SK-N-MC (cell line): ENCODE measurements around the gene DST.

ENCODE experiments used
- DNase-seq: peaks from one replicate; pipeline ENCODE4 v3.0.0-alpha.2; 2011; ENCODE audit warnings: low read depth, low spot score
- H3K27ac ChIP-seq: fragments of 200-600 bp; sonication (generic); 2 replicates; pipeline ENCODE4 v1.5.1; 2016; ENCODE audit warnings: mixed run types
- H3K36me3 ChIP-seq: fragments of 200-600 bp; sonication (generic); 2 replicates; pipeline ENCODE4 v1.6.1; 2017; ENCODE audit warnings: antibody characterized with exemption, low read length, mixed read lengths; ENCODE audit not compliant: insufficient read depth
- H3K4me3 ChIP-seq: fragments of 200-600 bp; sonication (generic); 2 replicates; pipeline ENCODE4 v1.5.1; 2016
- H3K9ac ChIP-seq: fragments of 200-600 bp; sonication (generic); 2 replicates; pipeline ENCODE4 v1.8.0; 2017; ENCODE audit warnings: mixed run types, mixed read lengths; ENCODE audit not compliant: insufficient read length
- H3K9me3 ChIP-seq: fragments of 200-600 bp; sonication (generic); 2 replicates; pipeline ENCODE4 v1.6.1; 2017; ENCODE audit warnings: low read depth, mild to moderate bottlenecking, antibody characterized with exemption, low read length, moderate library complexity, mixed read lengths
- EZH2 ChIP-seq: fragments of 200-600 bp; sonication (generic); IDR thresholded peaks from one replicate; pipeline ENCODE4 v1.6.1; 2017; ENCODE audit warnings: antibody characterized with exemption
- FOXP2 ChIP-seq: optimal IDR thresholded peaks from 2 replicates; pipeline ENCODE3; 2011; ENCODE audit warnings: mild to moderate bottlenecking, moderate library complexity; ENCODE audit not compliant: insufficient read depth; ENCODE audit errors: extremely low read length, control extremely low read depth
- POLR2AphosphoS5 ChIP-seq: IDR thresholded peaks from 2 replicates; pipeline ENCODE4 v1.6.1; 2012; ENCODE audit warnings: mild to moderate bottlenecking, low read depth, low read length, borderline replicate concordance

The DST gene

GRCh38 chr6:56424064-56424463 is 218.6 kb downstream of the DST start:
- no peak overlapping the region for H3K4me3 ChIP-seq
- no peak for DNase-seq
- no peak overlapping the region for H3K27ac ChIP-seq
- H3K36me3 ChIP-seq, result no peaks in the 10 kb centered on the region
- no peaks in the 10 kb centered on the region for H3K9me3 ChIP-seq
- TF ChIP-seq EZH2 (no peak), FOXP2 (no peak), POLR2AphosphoS5 (no peak)
- no peak overlapping the region for H3K9ac ChIP-seq

- H3K27ac ChIP-seq, result no peak overlapping the region
- no peaks in the 10 kb centered on the region for H3K36me3 ChIP-seq
- no peak overlapping the region for H3K4me3 ChIP-seq
- no peak overlapping the region for H3K9ac ChIP-seq
- TF ChIP-seq FOXP2, result no peak
- no peak for DNase-seq
- no peaks in the 10 kb centered on the region for H3K9me3 ChIP-seq
These were observed 222.4 kb downstream of the DST start for GRCh38 chr6:56420296-56420695.

- TF ChIP-seq POLR2AphosphoS5 (no peak), EZH2 (no peak), FOXP2 (no peak)
- H3K4me3 ChIP-seq, result no peak overlapping the region
- peak overlapping the region; percentile 74; the same call in 1 of the 2 replicates for H3K27ac ChIP-seq
- H3K9me3 ChIP-seq, result no peaks in the 10 kb centered on the region
- no peaks in the 10 kb centered on the region for H3K36me3 ChIP-seq
- no peak overlapping the region for H3K9ac ChIP-seq
- no peak for DNase-seq
These were observed 223.5 kb downstream of the DST start for GRCh38 chr6:56419191-56419590.

GRCh38 chr6:56417823-56418222 is 224.9 kb downstream of the DST start:
- no peak for DNase-seq
- no peak overlapping the region for H3K27ac ChIP-seq
- no peak overlapping the region for H3K4me3 ChIP-seq
- H3K9ac ChIP-seq, result no peak overlapping the region
- no peak for TF ChIP-seq EZH2
- no peak for TF ChIP-seq FOXP2
- TF ChIP-seq POLR2AphosphoS5, result no peak
- H3K36me3 ChIP-seq, result no peaks in the 10 kb centered on the region
- H3K9me3 ChIP-seq, result no peaks in the 10 kb centered on the region

GRCh38 chr6:56416247-56416646 is 226.4 kb downstream of the DST start:
- TF ChIP-seq EZH2 (no peak), FOXP2 (no peak), POLR2AphosphoS5 (no peak)
- DNase-seq, result no peak
- H3K36me3 ChIP-seq, result no peaks in the 10 kb centered on the region

GRCh38 chr6:56408976-56409375 is 233.7 kb downstream of the DST start:
- Histone ChIP-seq H3K27ac (no peak overlapping the region), H3K36me3 (no peaks in the 10 kb centered on the region), H3K9me3 (no peaks in the 10 kb centered on the region), H3K9ac (no peak overlapping the region), H3K4me3 (no peak overlapping the region)
- no peak for DNase-seq
- TF ChIP-seq POLR2AphosphoS5 (no peak), EZH2 (no peak), FOXP2 (no peak)

More at GRCh38 chr6:56416247-56416646, 226.4 kb downstream of the DST start:
- Histone ChIP-seq H3K9me3 (no peaks in the 10 kb centered on the region), H3K4me3 (no peak overlapping the region), H3K27ac (no peak overlapping the region), H3K9ac (no peak overlapping the region)
